LNCAP (cell line): Measurements from ENCODE around the gene PPP2R5E.

Experiments
- TF ChIP-seq, protein P1 (sequence below): fragments of 450-650 bp; IDR thresholded peaks from 2 replicates; pipeline ENCODE4 v1.5.1; 2017; ENCODE audit warnings: mild to moderate bottlenecking

Gene PPP2R5E

DNA sequence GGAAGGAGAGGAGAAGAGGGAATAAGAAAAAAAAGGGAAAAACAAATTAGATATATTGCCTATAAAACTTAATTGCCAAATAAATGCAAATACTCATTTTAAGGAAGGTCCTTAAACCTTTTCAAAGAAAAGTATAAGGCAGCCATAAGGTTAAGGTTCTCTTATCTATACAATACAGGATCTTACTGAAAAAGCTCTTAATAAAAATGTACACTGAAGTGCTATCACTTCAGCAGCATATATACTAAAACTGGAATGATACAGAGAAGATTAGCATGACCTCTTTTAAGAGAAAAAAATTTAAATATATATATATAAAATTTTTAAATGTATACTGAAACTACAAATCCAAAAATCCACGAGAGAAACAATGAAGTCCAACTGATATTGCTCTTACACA is 65.6 kb downstream of the PPP2R5E start:
- TF ChIP-seq, protein P1, sequence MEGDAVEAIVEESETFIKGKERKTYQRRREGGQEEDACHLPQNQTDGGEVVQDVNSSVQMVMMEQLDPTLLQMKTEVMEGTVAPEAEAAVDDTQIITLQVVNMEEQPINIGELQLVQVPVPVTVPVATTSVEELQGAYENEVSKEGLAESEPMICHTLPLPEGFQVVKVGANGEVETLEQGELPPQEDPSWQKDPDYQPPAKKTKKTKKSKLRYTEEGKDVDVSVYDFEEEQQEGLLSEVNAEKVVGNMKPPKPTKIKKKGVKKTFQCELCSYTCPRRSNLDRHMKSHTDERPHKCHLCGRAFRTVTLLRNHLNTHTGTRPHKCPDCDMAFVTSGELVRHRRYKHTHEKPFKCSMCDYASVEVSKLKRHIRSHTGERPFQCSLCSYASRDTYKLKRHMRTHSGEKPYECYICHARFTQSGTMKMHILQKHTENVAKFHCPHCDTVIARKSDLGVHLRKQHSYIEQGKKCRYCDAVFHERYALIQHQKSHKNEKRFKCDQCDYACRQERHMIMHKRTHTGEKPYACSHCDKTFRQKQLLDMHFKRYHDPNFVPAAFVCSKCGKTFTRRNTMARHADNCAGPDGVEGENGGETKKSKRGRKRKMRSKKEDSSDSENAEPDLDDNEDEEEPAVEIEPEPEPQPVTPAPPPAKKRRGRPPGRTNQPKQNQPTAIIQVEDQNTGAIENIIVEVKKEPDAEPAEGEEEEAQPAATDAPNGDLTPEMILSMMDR = no peak

DNA sequence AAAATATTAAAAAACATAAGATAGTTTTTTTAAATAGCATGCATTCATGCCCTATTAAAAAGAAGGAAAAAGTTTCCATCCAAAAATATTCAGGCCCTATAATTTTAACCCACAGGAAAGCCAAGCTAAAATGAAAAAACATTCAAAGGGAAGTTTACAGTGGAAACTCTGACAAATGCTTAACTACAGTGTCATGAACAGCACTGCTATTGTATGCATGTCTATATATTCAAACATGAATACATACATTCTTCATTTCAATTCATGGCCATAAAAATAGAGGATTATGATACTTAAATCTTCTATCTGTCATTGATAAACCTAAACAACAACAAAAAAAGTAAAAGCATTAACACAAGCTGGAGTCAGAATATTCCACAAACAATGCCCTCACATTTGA is 67.4 kb downstream of the PPP2R5E start:
- TF ChIP-seq, protein P1 = no peak

DNA sequence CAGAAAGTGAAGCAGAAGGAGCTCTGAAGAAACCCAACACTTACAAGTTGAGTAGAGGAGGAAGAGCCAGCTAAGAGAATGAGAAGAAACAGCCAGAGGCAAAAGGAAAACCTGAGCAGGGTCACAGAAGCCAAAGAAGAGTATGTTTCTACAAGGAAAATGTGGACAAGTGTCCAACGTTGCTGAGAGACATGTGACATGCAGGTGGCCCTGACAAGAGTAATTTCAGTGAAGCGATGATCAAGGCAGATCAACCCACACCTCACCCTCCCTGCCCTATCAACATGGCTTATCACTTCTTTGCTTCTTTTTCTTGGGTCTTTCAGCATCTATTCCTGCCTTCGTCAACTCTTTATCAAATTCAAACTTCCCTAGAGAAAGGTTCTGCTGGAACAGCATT is 68.3 kb downstream of the PPP2R5E start:
- TF ChIP-seq, protein P1 = no peak

DNA sequence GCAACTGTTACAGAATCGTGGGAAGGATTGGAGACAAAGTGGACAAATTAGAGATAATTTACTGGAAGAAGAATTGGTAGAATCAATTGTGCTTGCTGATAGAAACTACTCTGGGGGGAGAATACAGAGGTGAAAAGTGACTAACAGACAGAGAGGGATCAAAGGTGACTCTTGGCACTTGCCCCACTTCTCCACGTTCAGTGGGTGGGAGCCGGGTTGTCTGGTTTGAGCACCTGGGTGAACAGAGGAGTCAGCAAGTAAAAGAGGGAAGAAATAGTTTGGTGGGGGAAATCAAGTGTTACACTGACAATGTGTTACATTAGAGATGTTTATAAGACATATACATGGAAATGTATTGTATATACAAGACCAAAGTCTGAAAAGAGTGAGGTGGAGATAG is 69.1 kb downstream of the PPP2R5E start:
- TF ChIP-seq, protein P1 = no peak

DNA sequence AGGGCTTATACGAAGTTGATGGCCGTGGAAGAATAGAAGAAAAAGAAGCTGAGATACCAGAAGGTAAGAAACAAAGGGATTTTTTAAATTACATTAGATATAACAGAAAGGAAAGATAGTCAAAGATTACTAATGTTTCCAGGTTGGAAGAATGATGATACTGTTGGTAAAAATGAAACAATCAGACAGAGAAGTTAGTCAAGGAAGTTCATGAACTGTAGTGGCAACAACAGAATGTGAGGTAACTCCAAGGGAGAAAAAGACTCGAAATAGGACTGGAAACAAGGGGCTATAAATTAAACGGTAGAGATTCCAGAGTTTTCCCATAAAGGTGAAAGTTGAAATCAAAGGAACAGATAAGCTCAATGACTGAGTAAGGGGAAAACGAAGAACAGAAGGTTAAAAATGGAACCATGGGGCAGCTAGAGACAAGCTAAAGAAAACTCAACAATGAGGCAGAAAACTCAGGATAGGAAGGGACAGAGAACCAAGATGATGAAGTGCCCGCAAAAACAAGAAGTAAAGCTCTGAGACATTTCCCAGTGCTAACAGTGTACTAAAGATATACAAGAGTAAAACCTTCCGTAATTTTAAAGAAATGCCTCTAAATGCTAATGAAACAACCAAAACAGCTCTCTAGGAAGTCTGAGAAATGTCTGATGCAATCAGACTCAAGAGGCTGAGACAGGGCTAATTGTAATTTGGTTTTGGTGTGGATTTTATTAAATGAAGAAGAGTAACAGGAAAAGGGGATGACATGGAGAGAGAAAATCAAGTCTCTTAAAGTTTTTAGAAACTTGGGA is 70.0 kb downstream of the PPP2R5E start:
- TF ChIP-seq, protein P1 = no peak

DNA sequence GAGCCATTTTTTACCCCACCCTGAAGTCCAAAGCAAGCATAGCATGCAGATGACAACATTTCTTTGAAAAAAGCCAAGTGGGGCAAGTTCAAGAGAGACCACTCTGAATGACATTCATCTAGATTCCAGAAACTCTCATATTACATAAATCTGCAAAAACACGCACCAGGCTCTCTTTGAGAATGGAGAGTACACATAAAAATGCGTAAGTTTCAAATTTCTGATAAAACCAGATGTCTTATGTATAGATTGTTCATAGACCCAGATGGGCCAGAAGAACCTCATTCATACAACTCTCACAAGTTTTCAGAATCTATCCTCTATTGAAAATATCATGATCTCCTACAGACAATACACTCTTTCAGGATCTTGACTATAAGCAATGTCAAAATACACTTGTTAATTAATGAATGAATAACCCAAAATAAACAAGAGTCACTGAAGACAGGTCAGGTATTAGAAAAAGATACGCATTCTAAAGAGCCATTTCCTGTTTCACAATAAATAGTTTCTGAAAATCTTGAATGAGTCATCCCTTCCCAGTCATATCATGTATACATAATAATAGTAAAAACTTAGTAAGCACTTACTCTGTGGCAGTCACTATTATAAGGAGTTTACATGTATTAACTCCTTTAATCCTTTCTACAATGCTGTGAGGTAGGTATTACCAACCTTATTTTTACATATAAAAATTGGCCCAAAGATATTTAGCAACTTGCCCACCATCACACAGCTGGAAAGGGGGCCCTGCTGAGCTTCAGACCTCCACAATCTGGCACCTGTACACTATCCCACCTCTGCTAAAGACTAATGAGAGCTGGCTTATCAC is 72.0 kb downstream of the PPP2R5E start:
- TF ChIP-seq, protein P1 = no peak

DNA sequence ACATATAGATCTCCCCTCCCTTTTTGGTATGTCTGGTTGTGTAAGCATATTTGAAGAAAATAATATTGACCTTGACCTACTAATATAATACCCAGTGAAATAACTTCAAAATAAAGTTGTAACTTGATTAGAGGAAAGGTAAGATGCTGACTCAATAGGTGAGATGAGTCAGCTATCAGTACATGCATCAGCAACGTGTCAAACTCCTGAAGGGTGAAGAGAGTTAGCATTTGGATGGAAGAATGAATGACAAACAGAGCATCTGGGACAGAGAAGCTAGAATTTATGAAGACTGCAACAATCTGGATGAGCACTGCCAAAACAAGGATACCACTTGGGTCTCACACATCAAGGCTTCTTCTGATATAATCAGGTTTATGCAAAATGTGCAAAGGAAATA is 74.9 kb downstream of the PPP2R5E start:
- TF ChIP-seq, protein P1 = no peak
